ENCODE results near the gene CTH.
"Not testable (repeated sequence)": the region's sequence is repeated elsewhere in the genome, so short reads cannot be mapped to it uniquely, and the experiment has no call there.

DNA sequence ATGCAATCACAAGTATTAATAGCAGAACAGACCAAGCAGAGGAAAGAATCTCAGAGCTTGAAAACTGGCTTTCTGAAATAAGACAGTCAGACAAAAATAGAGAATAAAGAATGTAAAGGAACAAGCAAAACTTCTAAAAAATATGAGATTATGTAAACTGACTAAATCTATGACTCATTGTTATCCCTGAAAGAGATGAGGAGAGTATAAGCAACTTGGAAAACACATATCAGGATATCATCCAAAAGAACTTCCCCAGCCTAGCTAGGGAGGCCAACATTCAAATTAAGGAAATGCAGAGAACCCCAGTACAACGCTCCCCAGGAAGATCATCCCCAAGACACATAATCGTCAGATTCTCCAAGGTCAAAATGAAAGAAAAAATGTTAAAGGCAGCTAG, 58.1 kb downstream of the CTH start:
- TF ChIP-seq, protein P1, sequence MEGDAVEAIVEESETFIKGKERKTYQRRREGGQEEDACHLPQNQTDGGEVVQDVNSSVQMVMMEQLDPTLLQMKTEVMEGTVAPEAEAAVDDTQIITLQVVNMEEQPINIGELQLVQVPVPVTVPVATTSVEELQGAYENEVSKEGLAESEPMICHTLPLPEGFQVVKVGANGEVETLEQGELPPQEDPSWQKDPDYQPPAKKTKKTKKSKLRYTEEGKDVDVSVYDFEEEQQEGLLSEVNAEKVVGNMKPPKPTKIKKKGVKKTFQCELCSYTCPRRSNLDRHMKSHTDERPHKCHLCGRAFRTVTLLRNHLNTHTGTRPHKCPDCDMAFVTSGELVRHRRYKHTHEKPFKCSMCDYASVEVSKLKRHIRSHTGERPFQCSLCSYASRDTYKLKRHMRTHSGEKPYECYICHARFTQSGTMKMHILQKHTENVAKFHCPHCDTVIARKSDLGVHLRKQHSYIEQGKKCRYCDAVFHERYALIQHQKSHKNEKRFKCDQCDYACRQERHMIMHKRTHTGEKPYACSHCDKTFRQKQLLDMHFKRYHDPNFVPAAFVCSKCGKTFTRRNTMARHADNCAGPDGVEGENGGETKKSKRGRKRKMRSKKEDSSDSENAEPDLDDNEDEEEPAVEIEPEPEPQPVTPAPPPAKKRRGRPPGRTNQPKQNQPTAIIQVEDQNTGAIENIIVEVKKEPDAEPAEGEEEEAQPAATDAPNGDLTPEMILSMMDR (conservative IDR thresholded peaks at IDR 0.05 in 1 of 2, IDR thresholded peaks at IDR 0.05 in 1 of 2; ENCODE audit: low read depth in 1 of 2, low read length in 2 of 2) = not testable (repeated sequence)
- TF ChIP-seq EZH2 (IDR thresholded peaks at IDR 0.05; ENCODE audit: low read length, missing control alignments) = not testable (repeated sequence)

All from fibroblast of lung (primary cell).